IMR-90 (cell line): Measurements from ENCODE around the gene RCC1. TPM values are rescaled to one million over a fixed set of nuclear protein-coding genes. Genes with fewer than 3 reads are reported as not detected.

Source experiments
- ATAC-seq: fragments of 200-7000 bp; cut with Tn5 transposase; 2 replicates; pipeline ENCODE4 v1.9.1; 2020; ENCODE audit warnings: low read depth, mild to moderate bottlenecking, moderate library complexity
- BruUV-seq: library from RNA; stranded (reverse); fragments of 400-500 nt; replicated peaks from 2 replicates; lab custom pipeline; 2021; lab: Mats Ljungman, UMichigan
- CTCF ChIA-PET: fragments of 300-600 bp; formaldehyde crosslinking; extraction: SDS; loops from one replicate; lab custom pipeline; 2021; ENCODE audit warnings: antibody characterized with exemption; lab: Yijun Ruan, JAX
- POLR2A ChIA-PET: fragments of 300-600 bp; sonication (Branson Sonifier 250); formaldehyde crosslinking; loops from one replicate; lab custom pipeline; 2022; ENCODE audit warnings: antibody characterized with exemption; ENCODE audit not compliant: unreplicated experiment; lab: Charles Lee
- DNase-seq: peaks from one replicate; pipeline ENCODE4 v3.0.0; 2013
- H2AFZ ChIP-seq: replicated peaks from 2 replicates; pipeline ENCODE3; 2013; ENCODE audit warnings: low read length, mild to moderate bottlenecking; ENCODE audit not compliant: poor library complexity
- H2AK5ac ChIP-seq: 2 replicates; pipeline ENCODE4 v1.6.1; 2013; ENCODE audit warnings: low read depth, low read length, inconsistent platforms
- H2AK9ac ChIP-seq: replicated peaks from 2 replicates; pipeline ENCODE3; 2013; ENCODE audit warnings: mild to moderate bottlenecking, low read depth, low read length, moderate library complexity; ENCODE audit not compliant: poor library complexity
- H2BK120ac ChIP-seq: 2 replicates; pipeline ENCODE4 v1.6.1; 2013; ENCODE audit warnings: low read depth, low read length, inconsistent platforms
- H2BK15ac ChIP-seq: 3 replicates; pipeline ENCODE4 v1.6.1; 2013; ENCODE audit warnings: low read depth, low read length, inconsistent platforms
- H2BK20ac ChIP-seq: 2 replicates; pipeline ENCODE4 v1.6.1; 2013; ENCODE audit warnings: low read depth, mild to moderate bottlenecking, inconsistent platforms, low read length, moderate library complexity
- H2BK5ac ChIP-seq: 2 replicates; pipeline ENCODE4 v1.6.1; 2013; ENCODE audit warnings: mild to moderate bottlenecking, low read depth, low read length, inconsistent platforms; ENCODE audit not compliant: poor library complexity, severe bottlenecking
- H3K14ac ChIP-seq: replicated peaks from 2 replicates; pipeline ENCODE4 v1.6.1; 2013; ENCODE audit warnings: low read depth, low read length, inconsistent platforms
- H3K18ac ChIP-seq: 2 replicates; pipeline ENCODE4 v1.6.1; 2013; ENCODE audit warnings: low read depth, low read length, control low read depth
- H3K23ac ChIP-seq: 2 replicates; pipeline ENCODE4 v1.6.1; 2013; ENCODE audit warnings: low read depth, low read length, inconsistent platforms
- H3K27ac ChIP-seq: 2 replicates; pipeline ENCODE4 v1.5.1; 2013; ENCODE audit warnings: mild to moderate bottlenecking, control low read depth, low read length; ENCODE audit not compliant: insufficient read depth
- H3K27me3 ChIP-seq: 2 replicates; pipeline ENCODE4 v1.6.1; 2013; ENCODE audit warnings: low read length; ENCODE audit not compliant: control insufficient read depth, insufficient read depth
- H3K36me3 ChIP-seq: 2 replicates; pipeline ENCODE4 v1.6.1; 2013; ENCODE audit warnings: low read length, mixed read lengths; ENCODE audit not compliant: control insufficient read depth, insufficient read depth
- H3K4ac ChIP-seq: 2 replicates; pipeline ENCODE4 v1.6.1; 2013; ENCODE audit warnings: low read depth, low read length, inconsistent platforms
- H3K4me1 ChIP-seq: 2 replicates; pipeline ENCODE4 v1.6.1; 2013; ENCODE audit warnings: low read length, mixed read lengths; ENCODE audit not compliant: control insufficient read depth, insufficient read depth
- H3K4me2 ChIP-seq: 2 replicates; pipeline ENCODE4 v1.6.1; 2013; ENCODE audit warnings: low read depth, mild to moderate bottlenecking, control low read depth, low read length, moderate library complexity
- H3K4me3 ChIP-seq: 2 replicates; pipeline ENCODE4 v1.5.1; 2013; ENCODE audit warnings: low read depth, mild to moderate bottlenecking, control low read depth, low read length, moderate library complexity; ENCODE audit not compliant: insufficient read depth
- H3K56ac ChIP-seq: 2 replicates; pipeline ENCODE4 v1.6.1; 2013; ENCODE audit warnings: low read length, inconsistent platforms; ENCODE audit not compliant: insufficient read depth; ENCODE audit errors: extremely low read depth
- H3K79me1 ChIP-seq, 2 experiments: 2 replicates each; pipeline ENCODE4 v1.6.1; 2013; ENCODE audit warnings: low read length in 2 of 2, inconsistent platforms in 1 of 2, low read depth in 1 of 2
- H3K9ac ChIP-seq: 2 replicates; pipeline ENCODE4 v1.6.1; 2013; ENCODE audit warnings: low read depth, low read length, control low read depth
- H3K9me1 ChIP-seq: 2 replicates; pipeline ENCODE4 v1.6.1; 2013; ENCODE audit warnings: low read length, inconsistent platforms; ENCODE audit not compliant: insufficient read depth
- H3K9me3 ChIP-seq: 2 replicates; pipeline ENCODE4 v1.6.1; 2013; ENCODE audit warnings: low read length; ENCODE audit not compliant: control insufficient read depth, insufficient read depth
- H4K20me1 ChIP-seq: 2 replicates; pipeline ENCODE4 v1.6.1; 2013; ENCODE audit warnings: low read length, inconsistent platforms; ENCODE audit not compliant: insufficient read depth
- H4K5ac ChIP-seq: 2 replicates; pipeline ENCODE4 v1.6.1; 2013; ENCODE audit warnings: mild to moderate bottlenecking, low read depth, low read length, control low read depth
- H4K8ac ChIP-seq, 2 experiments: 2 replicates each; pipeline ENCODE4 v1.6.1; 2013; ENCODE audit warnings: low read depth in 2 of 2, low read length in 2 of 2, control low read depth in 1 of 2, inconsistent platforms in 1 of 2
- H4K91ac ChIP-seq: 2 replicates; pipeline ENCODE4 v1.6.1; 2013; ENCODE audit warnings: low read depth, low read length, inconsistent platforms; ENCODE audit not compliant: insufficient read depth
- CEBPB ChIP-seq: IDR thresholded peaks from 2 replicates; pipeline ENCODE4 v1.6.1; 2012; ENCODE audit warnings: low read depth, low read length, improper control_type of control experiment
- MXI1 ChIP-seq: IDR thresholded peaks from 2 replicates; pipeline ENCODE4 v1.6.1; 2012; ENCODE audit warnings: low read depth, mild to moderate bottlenecking, low read length, moderate library complexity, borderline replicate concordance
- RAD21 ChIP-seq: IDR thresholded peaks from 2 replicates; pipeline ENCODE4 v1.6.1; 2012; ENCODE audit warnings: low read length, improper control_type of control experiment
- RFX5 ChIP-seq: IDR thresholded peaks from 2 replicates; pipeline ENCODE4 v1.8.0; 2012; ENCODE audit warnings: low read depth, mild to moderate bottlenecking, low read length, moderate library complexity
- WGBS, 2 experiments: methylation state at CpG; one replicate each; pipeline versions ENCODE4 v1.1.5 to v1.1.7; 2013; ENCODE audit warnings: missing lambda C conversion rate in 2 of 2; ENCODE audit not compliant: insufficient read length in 1 of 2; ENCODE audit errors: extremely low coverage in 2 of 2; 5-methylcytosine and 5-hydroxymethylcytosine counted together
- dilution Hi-C: fragments of 300-500 bp; cut with HindIII; formaldehyde crosslinking; loops from one replicate; pipeline ENCODE4 v1.14.3; 2018; ENCODE audit warnings: low sequenced_read_pairs; ENCODE audit not compliant: unreplicated experiment
- in situ Hi-C: fragments of 300-500 bp; cut with MboI; formaldehyde crosslinking; loops from 3 replicates; pipeline ENCODE4 v1.14.3; 2019; ENCODE audit warnings: low sequenced_read_pairs, inconsistent platforms, mixed read lengths
- intact Hi-C: fragments of 100-400 bp; cut with micrococcal nuclease; formaldehyde crosslinking; loops from 2 replicates; pipeline ENCODE4 v1.10.0; 2022
- polyA plus RNA-seq, 3 experiments: library from polyadenylated mRNA; depleted of rRNA; stranded (reverse); fragments of >200 nt; gene quantifications; 2 replicates each; pipeline ENCODE4 v1.2.3, GENCODE V29; 2012; ENCODE audit warnings: low replicate concordance in 1 of 3
- total RNA-seq: library from RNA; depleted of rRNA; stranded (reverse); fragments of >200 nt; gene quantifications from 2 replicates; pipeline ENCODE4 v1.2.3, GENCODE V29; 2012
- TF ChIP-seq, protein P1 (sequence below): fragments of 150-350 bp; IDR thresholded peaks from 2 replicates; pipeline ENCODE4 v1.6.1; 2016; ENCODE audit warnings: low read depth, mild to moderate bottlenecking, low read length, moderate library complexity, borderline replicate concordance

The RCC1 gene
- total and polyA plus RNA-seq, 2 of the 4 experiments (the other 2 are of a cell fraction), result 33.2 to 43.9 TPM

DNA sequence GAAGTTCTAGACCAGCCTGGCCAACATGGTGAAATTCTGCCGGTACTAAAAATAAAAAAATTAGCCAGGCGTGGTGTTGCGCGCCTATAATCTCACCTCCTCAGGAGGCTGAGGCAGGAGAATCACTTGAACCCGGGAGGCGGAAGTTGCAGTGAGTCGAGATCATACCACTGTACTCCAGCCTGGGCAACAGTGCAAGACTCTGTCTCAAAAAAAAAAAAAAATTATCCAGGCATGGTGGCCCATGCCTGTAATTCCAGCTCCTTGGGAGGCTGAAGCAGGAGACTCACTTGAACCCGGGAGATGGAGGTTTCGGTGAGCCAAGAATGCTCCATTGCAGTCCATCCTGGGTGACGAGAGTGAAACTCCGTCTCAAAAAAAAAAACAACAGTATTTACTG is 67.7 kb downstream of the RCC1 start:
- H2BK20ac ChIP-seq, result no peak overlapping the region
- H3K9me1 ChIP-seq, result 0 out of 2 replicates have a peak, but pooled peaks cover 4% of the 10 kb centered on the region
- no peak overlapping the region for H3K27ac ChIP-seq
- H4K5ac ChIP-seq, result no peak overlapping the region
- ATAC-seq (no peak), DNase-seq (no peak)
- no peak overlapping the region for H3K4ac ChIP-seq
- H2BK120ac ChIP-seq, result no peak overlapping the region
- in situ Hi-C loops (no loop called here), intact Hi-C loops (no loop called here), dilution Hi-C loops (no loop called here)
- POLR2A ChIA-PET, result interaction anchor here (0.6 kb wide), 1 partner anchor 91 kb away, joined by 21 read pairs; no protein-coding TSS in a partner anchor
- BruUV-seq, result no TSS peak
- no peak overlapping the region for H2AK9ac ChIP-seq
- no peak overlapping the region for H4K8ac ChIP-seq
- no peak overlapping the region for H2AFZ ChIP-seq
- H3K9me3 ChIP-seq, result no peaks in the 10 kb centered on the region
- no peak overlapping the region for H3K23ac ChIP-seq
- WGBS, 2 experiments, result no CpG with 5 or more reads among the region's 11 CpGs
- H3K36me3 ChIP-seq, result peaks cover 47% of the 10 kb centered on the region
- H3K9ac ChIP-seq, result no peak overlapping the region
- no peak overlapping the region for H2BK15ac ChIP-seq
- CTCF ChIA-PET, result no interaction called here
- peaks cover 15% of the 10 kb centered on the region for H4K20me1 ChIP-seq
- no peak overlapping the region for H2AK5ac ChIP-seq
- H3K4me2 ChIP-seq, result no peak overlapping the region
- no peaks in the 10 kb centered on the region for H3K4me1 ChIP-seq
- H2BK5ac ChIP-seq, result no peak overlapping the region
- no peak overlapping the region for H3K56ac ChIP-seq
- H3K14ac ChIP-seq, result no peak overlapping the region
- TF ChIP-seq, protein P1, sequence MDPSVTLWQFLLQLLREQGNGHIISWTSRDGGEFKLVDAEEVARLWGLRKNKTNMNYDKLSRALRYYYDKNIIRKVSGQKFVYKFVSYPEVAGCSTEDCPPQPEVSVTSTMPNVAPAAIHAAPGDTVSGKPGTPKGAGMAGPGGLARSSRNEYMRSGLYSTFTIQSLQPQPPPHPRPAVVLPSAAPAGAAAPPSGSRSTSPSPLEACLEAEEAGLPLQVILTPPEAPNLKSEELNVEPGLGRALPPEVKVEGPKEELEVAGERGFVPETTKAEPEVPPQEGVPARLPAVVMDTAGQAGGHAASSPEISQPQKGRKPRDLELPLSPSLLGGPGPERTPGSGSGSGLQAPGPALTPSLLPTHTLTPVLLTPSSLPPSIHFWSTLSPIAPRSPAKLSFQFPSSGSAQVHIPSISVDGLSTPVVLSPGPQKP, result no peak
- TF ChIP-seq RAD21 (no peak), MXI1 (no peak), RFX5 (no peak), CEBPB (no peak)
- no peak overlapping the region for H3K4me3 ChIP-seq
- H3K27me3 ChIP-seq, result no peaks in the 10 kb centered on the region
- no peak overlapping the region for H3K18ac ChIP-seq
- H4K91ac ChIP-seq, result no peak overlapping the region
- H3K79me1 ChIP-seq, result peaks cover 1 to 9% of the 10 kb centered on the region in 2 experiments; a peak in 3 of 4 replicates
